ENCODE measurements around the gene A2ML1. TPM values are rescaled to one million over a fixed set of nuclear protein-coding genes. Genes with fewer than 3 reads are reported as not detected.

Gene A2ML1
- not detected in 2 replicates for total RNA-seq (2022)
- percentile 2 among the genes with signal in this experiment for Bru-seq, nascent RNA
- BruChase-seq, experiment 1, labeled RNA remaining after a 6-hour chase, result percentile 4 among the genes with signal in this experiment
- BruChase-seq, experiment 2, labeled RNA remaining after a 2-hour chase, result not detected
- long read RNA-seq, result 0 reads

DNA sequence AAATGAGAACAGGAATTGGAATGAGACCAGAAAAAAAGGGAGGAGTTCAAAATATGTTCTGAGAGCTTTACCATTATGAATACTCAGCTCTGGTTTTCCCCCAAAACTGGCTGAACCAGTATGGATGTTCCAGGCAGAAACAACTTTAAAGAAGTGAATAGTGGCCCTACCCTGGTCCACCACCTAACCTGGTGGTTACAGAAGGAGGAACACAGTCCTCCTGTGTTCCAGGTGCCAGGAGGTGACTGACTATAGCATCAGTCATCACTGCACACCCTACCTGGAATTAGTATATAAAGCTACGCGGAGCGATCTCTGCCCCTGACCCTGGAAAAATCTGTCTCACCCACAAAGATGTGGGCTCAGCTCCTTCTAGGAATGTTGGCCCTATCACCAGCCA is at the start of gene A2ML1:
Gene A2ML1 (plus strand): TSS at position 324 of the 400 bp plus-strand sequence. CDS start 31 bp downstream, at position 355.
- CTCF ChIA-PET, result interaction anchor here (0.7 to 2.4 kb wide), 2 partner anchors 69 to 140 kb away, joined by 6 read pairs; no protein-coding TSS in a partner anchor
- no peaks in the 10 kb centered on the region for H3K36me3 Mint-ChIP-seq (ENCODE audit: insufficient read depth, unreplicated experiment)
- no peaks in the 10 kb centered on the region for H3K9me3 Mint-ChIP-seq (ENCODE audit: unreplicated experiment)
- TF ChIP-seq, protein P1, sequence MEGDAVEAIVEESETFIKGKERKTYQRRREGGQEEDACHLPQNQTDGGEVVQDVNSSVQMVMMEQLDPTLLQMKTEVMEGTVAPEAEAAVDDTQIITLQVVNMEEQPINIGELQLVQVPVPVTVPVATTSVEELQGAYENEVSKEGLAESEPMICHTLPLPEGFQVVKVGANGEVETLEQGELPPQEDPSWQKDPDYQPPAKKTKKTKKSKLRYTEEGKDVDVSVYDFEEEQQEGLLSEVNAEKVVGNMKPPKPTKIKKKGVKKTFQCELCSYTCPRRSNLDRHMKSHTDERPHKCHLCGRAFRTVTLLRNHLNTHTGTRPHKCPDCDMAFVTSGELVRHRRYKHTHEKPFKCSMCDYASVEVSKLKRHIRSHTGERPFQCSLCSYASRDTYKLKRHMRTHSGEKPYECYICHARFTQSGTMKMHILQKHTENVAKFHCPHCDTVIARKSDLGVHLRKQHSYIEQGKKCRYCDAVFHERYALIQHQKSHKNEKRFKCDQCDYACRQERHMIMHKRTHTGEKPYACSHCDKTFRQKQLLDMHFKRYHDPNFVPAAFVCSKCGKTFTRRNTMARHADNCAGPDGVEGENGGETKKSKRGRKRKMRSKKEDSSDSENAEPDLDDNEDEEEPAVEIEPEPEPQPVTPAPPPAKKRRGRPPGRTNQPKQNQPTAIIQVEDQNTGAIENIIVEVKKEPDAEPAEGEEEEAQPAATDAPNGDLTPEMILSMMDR (IDR thresholded peaks at IDR 0.05; ENCODE audit: unreplicated experiment), result no peak
- no TSS peak for BruUV-seq (replicated peaks)
- no peak for DNase-seq (ENCODE audit: unreplicated experiment)
- H3K27ac Mint-ChIP-seq (ENCODE audit: low read depth, unreplicated experiment), result no peak within 1 kb of the TSS
- H3K4me1 Mint-ChIP-seq (ENCODE audit: insufficient read depth, unreplicated experiment), result no peaks in the 10 kb centered on the region
- intact Hi-C loops (cut with micrococcal nuclease), result no loop called here
- H3K27me3 Mint-ChIP-seq (ENCODE audit: insufficient read depth, unreplicated experiment), result no peaks in the 10 kb centered on the region
- H3K4me3 Mint-ChIP-seq (ENCODE audit: unreplicated experiment), result no peak within 1 kb of the TSS
- POLR2A ChIA-PET, result no interaction called here

DNA sequence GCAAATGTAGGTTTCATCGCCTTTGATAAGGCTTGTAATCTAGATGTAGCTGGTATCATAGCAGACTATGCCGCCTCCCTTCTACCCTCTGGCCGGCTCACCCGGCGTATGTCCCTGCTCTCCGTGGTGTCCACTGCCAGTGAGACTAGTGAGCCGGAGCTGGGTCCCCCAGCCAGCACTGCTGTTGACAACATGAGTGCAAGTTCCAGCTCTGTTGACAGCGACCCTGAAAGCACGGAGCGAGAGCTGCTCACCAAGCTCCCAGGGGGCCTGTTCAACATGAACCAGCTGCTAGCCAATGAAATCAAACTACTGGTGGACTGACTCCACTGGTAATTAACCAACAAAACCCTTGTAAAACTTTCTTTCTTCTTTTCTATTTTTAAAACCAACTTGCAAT is 49.0 kb upstream of the A2ML1 start:
- POLR2A ChIA-PET, result no interaction called here
- Mint-ChIP-seq H3K4me1 (ENCODE audit: insufficient read depth, unreplicated experiment) (no peaks in the 10 kb centered on the region), H3K4me3 (ENCODE audit: unreplicated experiment) (no peak overlapping the region), H3K27me3 (ENCODE audit: insufficient read depth, unreplicated experiment) (no peaks in the 10 kb centered on the region), H3K9me3 (ENCODE audit: unreplicated experiment) (no peaks in the 10 kb centered on the region), H3K36me3 (ENCODE audit: insufficient read depth, unreplicated experiment) (peaks cover 16% of the 10 kb centered on the region), H3K27ac (ENCODE audit: low read depth, unreplicated experiment) (no peak overlapping the region)
- no TSS peak for BruUV-seq (replicated peaks)
- no peak for DNase-seq (ENCODE audit: unreplicated experiment)
- TF ChIP-seq, protein P1 (IDR thresholded peaks at IDR 0.05; ENCODE audit: unreplicated experiment), result no peak
- intact Hi-C loops (cut with micrococcal nuclease), result loop anchor here (10.0 kb wide), 1 partner anchor 121 kb away; no protein-coding TSS in a partner anchor
- CTCF ChIA-PET, result interaction anchor here (2.2 kb wide), 1 partner anchor 117 kb away, joined by 16 read pairs; no protein-coding TSS in a partner anchor

DNA sequence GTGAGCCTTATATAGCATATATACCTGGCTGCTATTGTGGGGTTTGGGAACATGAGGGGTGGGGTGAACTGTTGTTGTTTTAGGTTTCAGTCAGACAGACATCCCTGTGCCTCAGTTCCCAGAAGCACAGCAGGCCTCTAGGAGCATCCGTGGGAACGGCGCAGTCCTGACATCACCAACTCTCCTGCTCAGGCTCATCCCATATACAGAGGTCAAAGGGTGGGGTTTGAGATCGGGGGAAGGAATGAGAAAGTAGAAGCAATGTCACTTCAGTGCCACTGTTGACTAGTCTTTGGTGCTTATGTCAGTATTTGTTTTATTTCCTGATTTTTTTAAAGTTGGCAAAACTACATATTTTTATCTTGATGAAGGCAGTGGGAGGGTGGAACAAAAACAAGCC is 43.1 kb upstream of the A2ML1 start:
- BruUV-seq (replicated peaks), result no TSS peak
- no peaks in the 10 kb centered on the region for H3K4me1 Mint-ChIP-seq (ENCODE audit: insufficient read depth, unreplicated experiment)
- CTCF ChIA-PET, result interaction anchor here (0.7 to 2.4 kb wide), 6 partner anchors 75 to 111 kb away, joined by 3 to 17 read pairs (median 4); no protein-coding TSS in a partner anchor
- POLR2A ChIA-PET, result no interaction called here
- H3K27me3 Mint-ChIP-seq (ENCODE audit: insufficient read depth, unreplicated experiment), result no peaks in the 10 kb centered on the region
- H3K4me3 Mint-ChIP-seq (ENCODE audit: unreplicated experiment), result no peak overlapping the region
- no peak for DNase-seq (ENCODE audit: unreplicated experiment)
- H3K9me3 Mint-ChIP-seq (ENCODE audit: unreplicated experiment), result no peaks in the 10 kb centered on the region
- TF ChIP-seq, protein P1 (IDR thresholded peaks at IDR 0.05; ENCODE audit: unreplicated experiment), result no peak
- no peak overlapping the region for H3K27ac Mint-ChIP-seq (ENCODE audit: low read depth, unreplicated experiment)
- intact Hi-C loops (cut with micrococcal nuclease), result loop anchor here (10.0 kb wide), 1 partner anchor 116 kb away; no protein-coding TSS in a partner anchor
- H3K36me3 Mint-ChIP-seq (ENCODE audit: insufficient read depth, unreplicated experiment), result peaks cover 26% of the 10 kb centered on the region

DNA sequence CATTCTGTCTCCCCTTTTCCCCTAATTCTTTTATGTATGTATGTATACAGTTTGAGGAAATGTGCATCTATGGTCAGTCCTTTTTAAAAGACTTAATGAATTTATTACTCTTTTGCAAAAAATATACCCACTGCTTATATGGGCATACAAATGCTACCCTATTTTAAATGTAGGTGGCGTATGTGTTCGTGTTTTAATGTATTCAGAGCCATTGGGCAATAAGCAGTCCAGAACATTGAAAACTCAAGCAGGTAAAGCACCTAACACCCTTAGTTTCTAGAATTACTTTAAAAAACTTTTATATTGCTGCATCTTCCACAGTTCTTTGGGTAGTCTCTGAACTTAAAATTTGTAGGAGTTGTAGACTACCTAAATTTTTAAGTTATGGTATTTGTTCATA is 42.6 kb upstream of the A2ML1 start:
- TF ChIP-seq, protein P1 (IDR thresholded peaks at IDR 0.05; ENCODE audit: unreplicated experiment), result no peak
- DNase-seq (ENCODE audit: unreplicated experiment), result no peak
- BruUV-seq (replicated peaks), result no TSS peak
- ChIA-PET POLR2A (no interaction called here), CTCF (interaction anchor here (0.7 to 2.4 kb wide), 10 partner anchors 8 to 908 kb away, joined by 3 to 17 read pairs (median 3); no protein-coding TSS in a partner anchor)
- no peaks in the 10 kb centered on the region for H3K27me3 Mint-ChIP-seq (ENCODE audit: insufficient read depth, unreplicated experiment)
- no peaks in the 10 kb centered on the region for H3K9me3 Mint-ChIP-seq (ENCODE audit: unreplicated experiment)
- H3K4me3 Mint-ChIP-seq (ENCODE audit: unreplicated experiment), result no peak overlapping the region
- no peak overlapping the region for H3K27ac Mint-ChIP-seq (ENCODE audit: low read depth, unreplicated experiment)
- peaks cover 25% of the 10 kb centered on the region for H3K36me3 Mint-ChIP-seq (ENCODE audit: insufficient read depth, unreplicated experiment)
- intact Hi-C loops (cut with micrococcal nuclease), result loop anchor here (1.0 to 10.0 kb wide), 2 partner anchors 115 to 259 kb away; no protein-coding TSS in a partner anchor
- no peaks in the 10 kb centered on the region for H3K4me1 Mint-ChIP-seq (ENCODE audit: insufficient read depth, unreplicated experiment)
